Epithelial cell of esophagus (primary cell): Measurements from ENCODE around the gene NCOA6.
A peak's percentile ranks its signal among the peaks of the same experiment; 100 is the strongest.

ENCODE experiments used
- DNase-seq: peaks from one replicate; pipeline ENCODE4 v3.0.0; 2010; ENCODE audit warnings: low read depth
- H3K4me3 ChIP-seq: 2 replicates; pipeline ENCODE4 v1.5.1; 2011; ENCODE audit warnings: mild to moderate bottlenecking, low read length, control low read depth
- TF ChIP-seq, protein P1 (sequence below): IDR thresholded peaks from 2 replicates; pipeline ENCODE4 v1.5.1; 2011; ENCODE audit warnings: low read depth, mild to moderate bottlenecking, low read length, control low read depth, inconsistent platforms; ENCODE audit not compliant: insufficient read depth; ENCODE audit errors: missing control alignments

NCOA6 gene

GRCh38 chr20:34762031-34762555 lies 63.4 kb downstream of the NCOA6 start:
- H3K4me3 ChIP-seq, result no peak overlapping the region
- DNase-seq, result no peak
- TF ChIP-seq, protein P1, sequence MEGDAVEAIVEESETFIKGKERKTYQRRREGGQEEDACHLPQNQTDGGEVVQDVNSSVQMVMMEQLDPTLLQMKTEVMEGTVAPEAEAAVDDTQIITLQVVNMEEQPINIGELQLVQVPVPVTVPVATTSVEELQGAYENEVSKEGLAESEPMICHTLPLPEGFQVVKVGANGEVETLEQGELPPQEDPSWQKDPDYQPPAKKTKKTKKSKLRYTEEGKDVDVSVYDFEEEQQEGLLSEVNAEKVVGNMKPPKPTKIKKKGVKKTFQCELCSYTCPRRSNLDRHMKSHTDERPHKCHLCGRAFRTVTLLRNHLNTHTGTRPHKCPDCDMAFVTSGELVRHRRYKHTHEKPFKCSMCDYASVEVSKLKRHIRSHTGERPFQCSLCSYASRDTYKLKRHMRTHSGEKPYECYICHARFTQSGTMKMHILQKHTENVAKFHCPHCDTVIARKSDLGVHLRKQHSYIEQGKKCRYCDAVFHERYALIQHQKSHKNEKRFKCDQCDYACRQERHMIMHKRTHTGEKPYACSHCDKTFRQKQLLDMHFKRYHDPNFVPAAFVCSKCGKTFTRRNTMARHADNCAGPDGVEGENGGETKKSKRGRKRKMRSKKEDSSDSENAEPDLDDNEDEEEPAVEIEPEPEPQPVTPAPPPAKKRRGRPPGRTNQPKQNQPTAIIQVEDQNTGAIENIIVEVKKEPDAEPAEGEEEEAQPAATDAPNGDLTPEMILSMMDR, result no peak

DNA sequence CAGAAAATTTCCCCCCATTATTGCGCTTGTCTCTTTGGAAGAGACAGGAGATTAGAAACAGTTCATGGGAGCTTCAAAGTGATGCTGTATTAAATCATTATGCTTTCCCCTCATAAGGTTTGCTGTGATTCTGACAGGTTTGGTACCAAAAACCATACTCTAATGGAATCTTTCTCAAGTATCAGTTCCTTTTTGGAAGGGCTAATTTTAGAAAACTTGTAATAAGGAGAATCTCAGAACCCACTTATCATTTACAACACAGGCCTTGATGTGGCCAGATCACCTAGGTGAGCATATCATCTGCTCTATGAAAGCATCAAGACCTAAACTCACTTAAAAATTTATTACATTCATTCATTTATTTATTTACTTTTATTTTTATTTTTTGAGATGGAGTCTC lies 70.1 kb downstream of the NCOA6 start:
- TF ChIP-seq, protein P1, result no peak
- no peak overlapping the region for H3K4me3 ChIP-seq
- DNase-seq, result no peak

DNA sequence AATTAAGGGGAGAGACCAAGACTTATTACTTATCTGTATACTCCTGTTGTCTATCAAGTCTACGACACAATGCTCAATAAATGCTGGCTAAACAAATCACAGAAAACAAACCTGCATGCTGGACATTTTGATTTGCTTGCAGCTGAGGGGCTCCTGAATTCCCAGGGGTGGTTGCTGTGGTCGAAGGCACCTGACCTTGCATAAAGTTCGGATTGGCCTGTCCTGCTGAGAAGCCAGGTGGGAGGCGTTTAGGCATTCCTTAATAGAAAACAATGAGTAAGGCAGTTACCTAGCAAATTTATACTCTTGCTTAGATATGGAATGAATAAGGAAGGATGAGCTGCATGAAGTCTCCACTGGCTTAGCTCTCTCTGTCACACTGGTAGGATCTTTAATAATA lies 70.8 kb downstream of the NCOA6 start:
- no peak for DNase-seq
- no peak overlapping the region for H3K4me3 ChIP-seq
- TF ChIP-seq, protein P1, result no peak

- H3K4me3 ChIP-seq, result no peak overlapping the region
- TF ChIP-seq, protein P1, result peak; percentile 21
- DNase-seq, result peak; percentile 41
Measured at GRCh38 chr20:34753706-34754461, 71.6 kb downstream of the NCOA6 start.

GRCh38 chr20:34751453-34751852 lies 74.0 kb downstream of the NCOA6 start:
- no peak for DNase-seq
- H3K4me3 ChIP-seq, result no peak overlapping the region
- TF ChIP-seq, protein P1, result no peak

DNA sequence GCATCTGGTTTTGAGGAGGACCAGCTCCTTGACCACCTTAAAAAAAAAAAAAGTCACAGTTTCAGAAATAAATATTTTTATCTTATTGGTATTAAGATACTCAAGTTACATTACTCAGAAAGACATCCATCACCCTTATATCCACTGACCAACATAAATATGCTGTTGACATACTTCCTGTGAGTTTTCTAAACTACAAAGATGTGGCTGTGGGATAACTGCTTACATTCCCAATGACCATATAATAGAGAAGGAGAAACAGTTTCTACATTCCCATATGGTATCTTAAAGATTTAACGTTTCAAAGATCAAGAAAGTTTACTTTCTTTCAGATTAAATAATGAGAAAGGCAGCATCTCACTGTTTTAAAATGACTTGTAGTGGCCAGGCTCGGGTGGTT lies 75.0 kb downstream of the NCOA6 start:
- H3K4me3 ChIP-seq, result no peak overlapping the region
- no peak for DNase-seq
- TF ChIP-seq, protein P1, result no peak

DNA sequence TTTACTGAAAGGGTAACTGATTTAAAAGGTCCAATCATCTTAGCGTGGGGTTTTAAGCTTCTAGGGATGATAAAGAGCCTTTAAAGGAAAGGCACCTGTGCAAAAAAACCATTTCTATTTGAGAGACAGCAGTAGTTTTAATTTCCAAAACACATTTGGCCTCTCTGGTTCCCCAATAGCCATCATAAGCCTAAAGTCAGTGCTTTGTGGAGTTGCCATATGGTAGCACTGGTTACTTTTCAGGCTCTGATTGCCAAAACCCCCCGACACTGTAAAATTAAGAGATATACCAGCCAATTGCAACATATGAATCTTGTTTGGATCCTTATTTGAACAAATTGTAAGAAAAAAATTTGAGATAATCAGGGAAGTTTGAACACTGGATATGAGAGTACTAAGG lies 76.7 kb downstream of the NCOA6 start:
- no peak overlapping the region for H3K4me3 ChIP-seq
- TF ChIP-seq, protein P1, result no peak
- no peak for DNase-seq
